Ectodermal cell (in vitro differentiated cells): ENCODE data around the gene SCUBE1.

Experiments
- H3K27ac ChIP-seq: 2 replicates; pipeline ENCODE4 v1.7.0; 2013; ENCODE audit warnings: mild to moderate bottlenecking, low read depth, low read length; ENCODE audit not compliant: insufficient read depth, poor library complexity, severe bottlenecking
- H3K27me3 ChIP-seq: 2 replicates; pipeline ENCODE4 v1.7.0; 2013; ENCODE audit warnings: mild to moderate bottlenecking, low read length; ENCODE audit not compliant: insufficient read depth, control insufficient read depth, poor library complexity, severe bottlenecking
- H3K36me3 ChIP-seq: one replicate; pipeline ENCODE4 v1.7.0; 2013; ENCODE audit warnings: low read length; ENCODE audit not compliant: control insufficient read depth, insufficient read depth
- H3K4me1 ChIP-seq: one replicate; pipeline ENCODE4 v1.7.0; 2013; ENCODE audit warnings: low read length; ENCODE audit not compliant: control insufficient read depth, insufficient read depth
- H3K4me3 ChIP-seq: 2 replicates; pipeline ENCODE4 v1.7.0; 2013; ENCODE audit warnings: low read depth, low read length, control low read depth; ENCODE audit not compliant: insufficient read depth
- H3K9me3 ChIP-seq: 2 replicates; pipeline ENCODE4 v1.7.0; 2013; ENCODE audit warnings: mild to moderate bottlenecking, low read length, moderate library complexity; ENCODE audit not compliant: control insufficient read depth
- WGBS, 2 experiments: methylation state at CpG; one replicate each; pipeline ENCODE4 v1.1.7; 2013; ENCODE audit warnings: missing lambda C conversion rate in 2 of 2; 5-methylcytosine and 5-hydroxymethylcytosine counted together

The SCUBE1 gene

GRCh38 chr22:43203471-43203981 is 139.6 kb downstream of the SCUBE1 start:
- H3K36me3 ChIP-seq: no peaks in the 10 kb centered on the region
- 53 to 54% methylated on average over 20 of the region's 20 CpGs for WGBS, 2 experiments
- H3K27me3 ChIP-seq: no peaks in the 10 kb centered on the region
- no peak overlapping the region for H3K4me3 ChIP-seq
- peaks cover 4% of the 10 kb centered on the region for H3K4me1 ChIP-seq
- H3K9me3 ChIP-seq: no peaks in the 10 kb centered on the region
- no peak overlapping the region for H3K27ac ChIP-seq

GRCh38 chr22:43202756-43203410 is 140.3 kb downstream of the SCUBE1 start:
- Histone ChIP-seq H3K4me3 (no peak overlapping the region), H3K27me3 (no peaks in the 10 kb centered on the region), H3K36me3 (no peaks in the 10 kb centered on the region), H3K27ac (no peak overlapping the region), H3K4me1 (peaks cover 4% of the 10 kb centered on the region), H3K9me3 (no peaks in the 10 kb centered on the region)
- WGBS, 2 experiments: 80 to 83% methylated on average over 12 to 13 of the region's 13 CpGs

GRCh38 chr22:43202326-43202725 is 140.8 kb downstream of the SCUBE1 start:
- no peaks in the 10 kb centered on the region for H3K27me3 ChIP-seq
- 95 to 96% methylated on average over 10 of the region's 10 CpGs for WGBS, 2 experiments
- no peak overlapping the region for H3K27ac ChIP-seq
- H3K36me3 ChIP-seq: no peaks in the 10 kb centered on the region
- peaks cover 4% of the 10 kb centered on the region for H3K4me1 ChIP-seq
- H3K9me3 ChIP-seq: no peaks in the 10 kb centered on the region
- H3K4me3 ChIP-seq: no peak overlapping the region

GRCh38 chr22:43201486-43202219 is 141.5 kb downstream of the SCUBE1 start:
- Histone ChIP-seq H3K4me3 (no peak overlapping the region), H3K9me3 (no peaks in the 10 kb centered on the region), H3K27me3 (no peaks in the 10 kb centered on the region), H3K4me1 (peaks cover 4% of the 10 kb centered on the region), H3K36me3 (no peaks in the 10 kb centered on the region), H3K27ac (no peak overlapping the region)
- WGBS, 2 experiments: 89 to 90% methylated on average over 26 of the region's 26 CpGs

- Histone ChIP-seq H3K27me3 (no peaks in the 10 kb centered on the region), H3K27ac (no peak overlapping the region), H3K4me3 (no peak overlapping the region), H3K36me3 (no peaks in the 10 kb centered on the region), H3K9me3 (no peaks in the 10 kb centered on the region), H3K4me1 (no peaks in the 10 kb centered on the region)
- WGBS, 2 experiments: 95 to 96% methylated on average over 13 of the region's 13 CpGs
Measured at GRCh38 chr22:43200555-43200954, 142.6 kb downstream of the SCUBE1 start.

GRCh38 chr22:43200031-43200430 is 143.1 kb downstream of the SCUBE1 start:
- no peaks in the 10 kb centered on the region for H3K9me3 ChIP-seq
- H3K36me3 ChIP-seq: no peaks in the 10 kb centered on the region
- no peak overlapping the region for H3K4me3 ChIP-seq
- no peak overlapping the region for H3K27ac ChIP-seq
- H3K27me3 ChIP-seq: no peaks in the 10 kb centered on the region
- no peaks in the 10 kb centered on the region for H3K4me1 ChIP-seq
- 93 to 94% methylated on average over 17 of the region's 17 CpGs for WGBS, 2 experiments

- Histone ChIP-seq H3K9me3 (no peaks in the 10 kb centered on the region), H3K27me3 (no peaks in the 10 kb centered on the region), H3K4me1 (no peaks in the 10 kb centered on the region), H3K36me3 (no peaks in the 10 kb centered on the region), H3K27ac (no peak overlapping the region), H3K4me3 (no peak overlapping the region)
- 93% methylated on average over 11 of the region's 11 CpGs for WGBS, 2 experiments
Measured at GRCh38 chr22:43199541-43199940, 143.6 kb downstream of the SCUBE1 start.

GRCh38 chr22:43198936-43199335 is 144.2 kb downstream of the SCUBE1 start:
- 91 to 95% methylated on average over 9 of the region's 9 CpGs for WGBS, 2 experiments
- Histone ChIP-seq H3K36me3 (no peaks in the 10 kb centered on the region), H3K27me3 (no peaks in the 10 kb centered on the region), H3K4me1 (no peaks in the 10 kb centered on the region), H3K4me3 (no peak overlapping the region), H3K27ac (no peak overlapping the region), H3K9me3 (no peaks in the 10 kb centered on the region)

- no peaks in the 10 kb centered on the region for H3K4me1 ChIP-seq
- H3K4me3 ChIP-seq: no peak overlapping the region
- no peaks in the 10 kb centered on the region for H3K27me3 ChIP-seq
- H3K27ac ChIP-seq: no peak overlapping the region
- no peaks in the 10 kb centered on the region for H3K36me3 ChIP-seq
- H3K9me3 ChIP-seq: no peaks in the 10 kb centered on the region
- WGBS, 2 experiments: 86 to 92% methylated on average over 5 of the region's 5 CpGs
Measured at GRCh38 chr22:43198126-43198525, 145.0 kb downstream of the SCUBE1 start.

- H3K27ac ChIP-seq: no peak overlapping the region
- no peaks in the 10 kb centered on the region for H3K4me1 ChIP-seq
- WGBS, 2 experiments: 85 to 87% methylated on average over 22 of the region's 22 CpGs
- no peaks in the 10 kb centered on the region for H3K27me3 ChIP-seq
- no peaks in the 10 kb centered on the region for H3K36me3 ChIP-seq
- H3K4me3 ChIP-seq: no peak overlapping the region
- H3K9me3 ChIP-seq: no peaks in the 10 kb centered on the region
Measured at GRCh38 chr22:43197271-43197941, 145.8 kb downstream of the SCUBE1 start.
